Common myeloid progenitor, CD34-positive (primary cell): ENCODE measurements around the gene AKAP13.

Source experiments
- CTCF ChIA-PET: fragments of 350-600 bp; sonication (Branson Sonifier 250); formaldehyde crosslinking; loops from one replicate; lab custom pipeline; 2021; ENCODE audit warnings: antibody characterized with exemption; lab: Charles Lee
- POLR2A ChIA-PET: fragments of 350-600 bp; sonication (Branson Sonifier 250); formaldehyde crosslinking; loops from one replicate; lab custom pipeline; 2021; ENCODE audit warnings: antibody characterized with exemption; lab: Charles Lee
- DNase-seq, 3 donors: peaks; one replicate each; pipeline versions ENCODE4 v3.0.0 to v3.0.0-alpha.2; 2013
- H3K27ac ChIP-seq, 2 experiments: 1 replicate in 1 of 2; 2 replicates in 1 of 2; pipeline ENCODE4 v1.7.0; 2013; ENCODE audit warnings: inconsistent platforms in 2 of 2, low read length in 2 of 2, mild to moderate bottlenecking in 2 of 2, low read depth in 1 of 2, moderate library complexity in 1 of 2; ENCODE audit not compliant: severe bottlenecking in 2 of 2, insufficient read depth in 1 of 2, poor library complexity in 1 of 2
- H3K27me3 ChIP-seq, 5 experiments: replicated peaks in 2 of 5; 1 replicate in 3 of 5; 2 replicates in 2 of 5; pipeline versions ENCODE4 v1.6.1 to v1.7.0; 2013; ENCODE audit warnings: low read length in 4 of 5, mild to moderate bottlenecking in 2 of 5, moderate library complexity in 2 of 5, inconsistent platforms in 1 of 5; ENCODE audit not compliant: insufficient read depth in 5 of 5, control insufficient read depth in 4 of 5
- H3K36me3 ChIP-seq, 4 experiments: 1 replicate in 2 of 4; 2 replicates in 2 of 4; pipeline versions ENCODE4 v1.6.1 to v1.7.0; 2013; ENCODE audit warnings: low read length in 3 of 4, control low read depth in 1 of 4, mild to moderate bottlenecking in 1 of 4; ENCODE audit not compliant: control insufficient read depth in 4 of 4, insufficient read depth in 4 of 4
- H3K4me1 ChIP-seq, 4 experiments: 1 replicate in 3 of 4; 2 replicates in 1 of 4; pipeline versions ENCODE4 v1.6.1 to v1.7.1; 2013; ENCODE audit warnings: low read length in 3 of 4, mild to moderate bottlenecking in 3 of 4, control low read depth in 1 of 4, inconsistent platforms in 1 of 4, moderate library complexity in 1 of 4; ENCODE audit not compliant: control insufficient read depth in 4 of 4, insufficient read depth in 4 of 4; ENCODE audit errors: control extremely low read depth in 1 of 4
- H3K4me3 ChIP-seq, 7 experiments: 1 replicate in 4 of 7; 2 replicates in 3 of 7; pipeline versions ENCODE4 v1.5.1 to v1.7.0; 2013; ENCODE audit warnings: mild to moderate bottlenecking in 7 of 7, low read length in 6 of 7, moderate library complexity in 6 of 7, inconsistent platforms in 2 of 7, low read depth in 2 of 7, control low read depth in 1 of 7; ENCODE audit not compliant: insufficient read depth in 4 of 7, control insufficient read depth in 1 of 7; ENCODE audit errors: extremely low read depth in 1 of 7
- H3K9me3 ChIP-seq, 5 experiments: 1 replicate in 4 of 5; 2 replicates in 1 of 5; pipeline versions ENCODE4 v1.6.1 to v1.7.1; 2013; ENCODE audit warnings: low read length in 4 of 5, mild to moderate bottlenecking in 2 of 5, inconsistent platforms in 1 of 5, low read depth in 1 of 5, moderate library complexity in 1 of 5; ENCODE audit not compliant: control insufficient read depth in 4 of 5, insufficient read depth in 2 of 5; ENCODE audit errors: control extremely low read depth in 1 of 5
- WGBS: methylation state at CpG from one replicate; pipeline ENCODE4 v1.1.5; 2013; ENCODE audit not compliant: insufficient coverage; 5-methylcytosine and 5-hydroxymethylcytosine counted together

The AKAP13 gene

GRCh38 chr15:85625166-85625830 lies 244.9 kb downstream of the AKAP13 start:
- ChIA-PET CTCF (interaction anchor here (1.0 to 1.9 kb wide), 16 partner anchors 8 to 154 kb away, joined by 3 to 7 read pairs (median 4); no protein-coding TSS in a partner anchor), POLR2A (interaction anchor here (0.9 kb wide), 2 partner anchors 78 to 79 kb away, joined by 3 read pairs; no protein-coding TSS in a partner anchor)
- H3K9me3 ChIP-seq: no peaks in the 10 kb centered on the region
- 59% methylated on average over 6 of the region's 7 CpGs for WGBS
- peaks cover 0 to 9% (median 1%) of the 10 kb centered on the region in 4 experiments for H3K36me3 ChIP-seq
- H3K4me3 ChIP-seq: peak overlapping the region in 3 of 7 experiments; percentile 15 to 80 (median 15)
- no peaks in the 10 kb centered on the region for H3K27me3 ChIP-seq
- DNase-seq: no peak
- peak overlapping the region; percentile 77 to 80 for H3K27ac ChIP-seq
- peaks cover 56 to 99% (median 82%) of the 10 kb centered on the region in 4 experiments for H3K4me1 ChIP-seq

GRCh38 chr15:85625856-85626255 lies 245.5 kb downstream of the AKAP13 start:
- DNase-seq: peak; percentile 77 to 97 (median 94)
- peaks cover 0 to 9% (median 1%) of the 10 kb centered on the region in 4 experiments for H3K36me3 ChIP-seq
- peak overlapping the region in 1 of 7 experiments; percentile 80 for H3K4me3 ChIP-seq
- no peaks in the 10 kb centered on the region for H3K27me3 ChIP-seq
- H3K9me3 ChIP-seq: no peaks in the 10 kb centered on the region
- H3K27ac ChIP-seq: peak overlapping the region; percentile 77 to 80
- peaks cover 51 to 99% (median 76%) of the 10 kb centered on the region in 4 experiments for H3K4me1 ChIP-seq
- CTCF ChIA-PET: interaction anchor here (1.0 to 1.5 kb wide), 6 partner anchors 9 to 154 kb away, joined by 3 to 5 read pairs (median 3); no protein-coding TSS in a partner anchor
- POLR2A ChIA-PET: interaction anchor here (0.9 kb wide), 2 partner anchors 77 to 78 kb away, joined by 3 read pairs; no protein-coding TSS in a partner anchor
- no CpG with 5 or more reads among the region's 1 CpG for WGBS

- no peak for DNase-seq
These were observed 247.0 kb downstream of the AKAP13 start for GRCh38 chr15:85627213-85627935.

GRCh38 chr15:85630311-85630710 lies 249.9 kb downstream of the AKAP13 start:
- H3K9me3 ChIP-seq: no peaks in the 10 kb centered on the region

More at GRCh38 chr15:85627213-85627935, 247.0 kb downstream of the AKAP13 start:
- ChIA-PET CTCF (interaction anchor here (0.6 to 2.0 kb wide), 10 partner anchors 9 to 163 kb away, joined by 3 to 8 read pairs (median 3); no protein-coding TSS in a partner anchor), POLR2A (no interaction called here)
- H3K4me1 ChIP-seq: peaks cover 47 to 96% (median 67%) of the 10 kb centered on the region in 4 experiments
- peaks cover 0 to 9% (median 1%) of the 10 kb centered on the region in 4 experiments for H3K36me3 ChIP-seq
- no peaks in the 10 kb centered on the region for H3K27me3 ChIP-seq
- H3K9me3 ChIP-seq: no peaks in the 10 kb centered on the region
- H3K4me3 ChIP-seq: peak overlapping the region in 1 of 7 experiments; percentile 12
- peak overlapping the region in 1 of 2 experiments; percentile 28 for H3K27ac ChIP-seq
- WGBS: 91% methylated on average over 5 of the region's 6 CpGs

GRCh38 chr15:85631018-85631417 lies 250.6 kb downstream of the AKAP13 start:
- ChIA-PET POLR2A (no interaction called here), CTCF (interaction anchor here (2.0 kb wide), 1 partner anchor 11 kb away, joined by 6 read pairs; no protein-coding TSS in a partner anchor)
- Histone ChIP-seq H3K4me1 (peaks cover 14 to 64% (median 33%) of the 10 kb centered on the region in 4 experiments), H3K9me3 (no peaks in the 10 kb centered on the region), H3K27me3 (no peaks in the 10 kb centered on the region), H3K4me3 (no peak overlapping the region), H3K27ac (peak overlapping the region in 1 of 2 experiments; percentile 6), H3K36me3 (peaks cover 0 to 9% (median 1%) of the 10 kb centered on the region in 4 experiments)
- DNase-seq: no peak
- 80% methylated on average over 1 of the region's 2 CpGs for WGBS

More at GRCh38 chr15:85630311-85630710, 249.9 kb downstream of the AKAP13 start:
- DNase-seq: peak in 2 of 3 donors; percentile 56 to 73
- peaks cover 19 to 71% (median 40%) of the 10 kb centered on the region in 4 experiments for H3K4me1 ChIP-seq
- no peaks in the 10 kb centered on the region for H3K27me3 ChIP-seq
- no peak overlapping the region for H3K4me3 ChIP-seq
- peaks cover 0 to 9% (median 1%) of the 10 kb centered on the region in 4 experiments for H3K36me3 ChIP-seq
- POLR2A ChIA-PET: interaction anchor here (1.2 kb wide), 1 partner anchor 18 kb away, joined by 7 read pairs; no protein-coding TSS in a partner anchor
- 100% methylated on average over 1 of the region's 4 CpGs for WGBS
- CTCF ChIA-PET: interaction anchor here (2.0 kb wide), 1 partner anchor 12 kb away, joined by 6 read pairs; no protein-coding TSS in a partner anchor
- H3K27ac ChIP-seq: no peak overlapping the region

- H3K27ac ChIP-seq: no peak overlapping the region
These were observed 251.6 kb downstream of the AKAP13 start for GRCh38 chr15:85632014-85632413.

More at GRCh38 chr15:85632014-85632413, 251.6 kb downstream of the AKAP13 start:
- POLR2A ChIA-PET: no interaction called here
- Histone ChIP-seq H3K4me3 (no peak overlapping the region), H3K27me3 (no peaks in the 10 kb centered on the region), H3K36me3 (peaks cover 0 to 9% (median 0%) of the 10 kb centered on the region in 4 experiments), H3K9me3 (no peaks in the 10 kb centered on the region), H3K4me1 (peaks cover 6 to 57% (median 24%) of the 10 kb centered on the region in 4 experiments)
- 83% methylated on average over 2 of the region's 4 CpGs for WGBS
- CTCF ChIA-PET: no interaction called here
- DNase-seq: no peak
